C4-2B (cell line): ENCODE measurements around the gene UFC1.
A peak's percentile ranks its signal among the peaks of the same experiment; 100 is the strongest.

Experiments
- H3K27ac ChIP-seq: fragments of 450-650 bp; 2 replicates; pipeline ENCODE4 v1.5.1; 2017
- CTCF ChIP-seq: fragments of 450-650 bp; conservative IDR thresholded peaks from 2 replicates; pipeline ENCODE4 v1.5.1; 2017; ENCODE audit warnings: mild to moderate bottlenecking
- ZFX ChIP-seq: fragments of 450-650 bp; IDR thresholded peaks from 2 replicates; pipeline ENCODE4 v1.6.1; 2017

The UFC1 gene

GRCh38 chr1:161128591-161129420 is 25.0 kb upstream of the UFC1 start:
- TF ChIP-seq CTCF (no peak), ZFX (no peak)
- H3K27ac ChIP-seq, result no peak overlapping the region

GRCh38 chr1:161130266-161130665 is 23.5 kb upstream of the UFC1 start:
- H3K27ac ChIP-seq, result no peak overlapping the region

GRCh38 chr1:161131523-161132409 is 22.0 kb upstream of the UFC1 start:
- peak overlapping the region; percentile 91 for H3K27ac ChIP-seq
- TF ChIP-seq CTCF (no peak), ZFX (no peak)

More at GRCh38 chr1:161130266-161130665, 23.5 kb upstream of the UFC1 start:
- TF ChIP-seq CTCF, result no peak
- TF ChIP-seq ZFX, result no peak

GRCh38 chr1:161132410-161133219 is 21.2 kb upstream of the UFC1 start, which contains the start of gene DEDD:
DEDD (minus strand) TSS chr1:161132667; CDS start chr1:161124462, 8,205 bp downstream.
- H3K27ac ChIP-seq, result peak within 1 kb of the TSS; percentile 91
- no peak; the same call in 1 of the 2 replicates for TF ChIP-seq ZFX
- TF ChIP-seq CTCF, result no peak; the same call in none of the 2 replicates

GRCh38 chr1:161133220-161133740 is 20.5 kb upstream of the UFC1 start:
- H3K27ac ChIP-seq, result peak overlapping the region; percentile 91
- TF ChIP-seq ZFX (no peak), CTCF (no peak)

GRCh38 chr1:161137881-161138280 is 15.9 kb upstream of the UFC1 start:
- TF ChIP-seq CTCF (no peak), ZFX (no peak)
- H3K27ac ChIP-seq, result no peak overlapping the region
